Measurements from ENCODE around the gene ATP6V1A.
"Not testable (repeated sequence)": the region's sequence is repeated elsewhere in the genome, so short reads cannot be mapped to it uniquely, and the experiment has no call there.

GRCh38 chr3:113849841-113850240, 103.0 kb downstream of the ATP6V1A start:
- TF ChIP-seq EZH2phosphoT487 (conservative IDR thresholded peaks at IDR 0.05; ENCODE audit: low read length); CTCF (IDR thresholded peaks at IDR 0.05; ENCODE audit: insufficient read depth, low read length, poor library complexity, severe bottlenecking): not testable (repeated sequence)
